Raji (cell line): ENCODE results near the gene CATSPERB.

ENCODE experiments used
- POLR2A ChIP-seq: IDR thresholded peaks from 2 replicates; pipeline ENCODE4 v1.6.1; 2011; ENCODE audit warnings: low read depth, low read length, control low read depth; ENCODE audit not compliant: insufficient read depth

The CATSPERB gene

GRCh38 chr14:91731986-91732385 is at the start of gene CATSPERB:
CATSPERB (minus strand) TSS chr14:91732086; CDS start chr14:91729479, 2,607 bp downstream.
- no peak for TF ChIP-seq POLR2A

GRCh38 chr14:91780452-91780851 is 48.6 kb upstream of the CATSPERB start:
- no peak for TF ChIP-seq POLR2A

- no peak for TF ChIP-seq POLR2A
Observed at GRCh38 chr14:91778217-91778616, 46.3 kb upstream of the CATSPERB start.

- TF ChIP-seq POLR2A: no peak
Observed at GRCh38 chr14:91774140-91775096, 42.5 kb upstream of the CATSPERB start.

- no peak for TF ChIP-seq POLR2A
Observed at GRCh38 chr14:91770185-91770584, 38.3 kb upstream of the CATSPERB start.

- TF ChIP-seq POLR2A: no peak
Observed at GRCh38 chr14:91755570-91756295, 23.8 kb upstream of the CATSPERB start.

GRCh38 chr14:91754819-91755218 is 22.9 kb upstream of the CATSPERB start:
- no peak for TF ChIP-seq POLR2A

- TF ChIP-seq POLR2A: no peak
Observed at GRCh38 chr14:91754185-91754584, 22.3 kb upstream of the CATSPERB start.

GRCh38 chr14:91753501-91754128 is 21.7 kb upstream of the CATSPERB start:
- no peak for TF ChIP-seq POLR2A

GRCh38 chr14:91752961-91753360 is 21.1 kb upstream of the CATSPERB start:
- no peak for TF ChIP-seq POLR2A

GRCh38 chr14:91751719-91752118 is 19.8 kb upstream of the CATSPERB start:
- no peak for TF ChIP-seq POLR2A

GRCh38 chr14:91750634-91751198 is 18.8 kb upstream of the CATSPERB start:
- no peak for TF ChIP-seq POLR2A

- no peak for TF ChIP-seq POLR2A
Observed at GRCh38 chr14:91749868-91750267, 18.0 kb upstream of the CATSPERB start.

GRCh38 chr14:91748049-91748448 is 16.2 kb upstream of the CATSPERB start:
- TF ChIP-seq POLR2A: no peak

- no peak for TF ChIP-seq POLR2A
Observed at GRCh38 chr14:91745344-91745743, 13.5 kb upstream of the CATSPERB start.

GRCh38 chr14:91744068-91744480 is 12.2 kb upstream of the CATSPERB start:
- no peak for TF ChIP-seq POLR2A

- TF ChIP-seq POLR2A: no peak
Observed at GRCh38 chr14:91743305-91743653, 11.4 kb upstream of the CATSPERB start.
